ENCODE data around the gene CCDC54. TPM values are rescaled to one million over a fixed set of nuclear protein-coding genes. Genes with fewer than 3 reads are reported as not detected.

CCDC54 gene
- total RNA-seq, result not detected in 2 replicates

GRCh38 chr3:107377151-107377550 is at the start of gene CCDC54:
CCDC54 (plus strand) TSS chr3:107377439; CDS start chr3:107377588, 149 bp downstream.

Other genes starting within 250 kb of the CCDC54 start
- 71.6 and 76.0 TPM in 2 replicates for gene BBX, start 145.5 kb downstream of the CCDC54 start, total RNA-seq

All from aortic smooth muscle cell (primary cell).